NCI-H2227 treated with DMSO at 0.1 percent for 48 hours (cell line): Measurements from ENCODE around the gene BTBD16.

ENCODE experiments used
- DNase-seq: peaks from one replicate; lab custom pipeline; 2025; lab: John Stamatoyannopoulos, UW

Gene BTBD16

GRCh38 chr10:122271076-122271475 is at the start of gene BTBD16:
TSS of gene BTBD16 (plus strand) at chr10:122271296. CDS start at chr10:122275082, 3,786 bp downstream.
- no peak for DNase-seq

GRCh38 chr10:122221958-122222357 is 49.1 kb upstream of the BTBD16 start:
- DNase-seq: no peak

DNA sequence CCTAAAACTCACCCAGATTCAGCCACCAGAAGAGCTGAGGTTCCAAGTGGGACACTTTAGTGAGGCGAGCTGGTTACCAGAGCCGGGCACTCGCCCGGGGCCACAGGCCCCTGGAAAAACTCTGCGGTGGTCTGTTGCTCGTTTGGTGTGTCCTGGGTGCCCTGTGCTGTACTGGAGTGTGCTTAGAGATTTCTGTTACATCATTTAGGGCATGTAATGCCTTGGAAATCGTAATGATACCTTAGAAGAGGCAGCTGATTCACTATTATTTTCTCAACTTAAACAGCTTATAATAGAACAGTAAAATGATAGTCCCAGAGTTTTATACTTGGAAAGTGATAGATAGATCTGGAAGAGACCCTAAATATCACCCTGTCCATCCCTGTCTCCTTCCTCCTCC is 48.5 kb upstream of the BTBD16 start:
- no peak for DNase-seq

GRCh38 chr10:122224159-122224558 is 46.9 kb upstream of the BTBD16 start:
- DNase-seq: no peak

- no peak for DNase-seq
These were observed 45.8 kb upstream of the BTBD16 start for GRCh38 chr10:122225330-122225729.

DNA sequence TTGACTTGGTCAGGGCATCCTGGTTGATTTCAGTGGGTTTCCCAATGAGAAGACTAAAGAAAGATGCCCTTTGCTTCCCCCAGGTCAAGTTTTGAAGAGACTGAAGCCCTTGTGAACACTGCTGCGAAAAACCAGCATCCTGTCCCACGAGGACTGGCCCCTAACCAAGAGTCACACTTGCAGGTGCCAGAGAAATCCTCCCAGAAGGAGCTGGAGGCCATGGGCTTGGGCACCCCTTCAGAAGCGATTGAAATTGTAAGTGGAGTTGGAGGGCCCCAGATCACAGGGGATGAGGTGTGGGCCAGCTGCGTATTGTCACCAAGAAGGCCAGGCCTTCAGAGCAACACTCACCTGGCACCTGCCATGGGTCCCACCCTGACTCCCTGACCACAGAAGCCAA is 43.3 kb upstream of the BTBD16 start:
- DNase-seq: no peak

GRCh38 chr10:122229666-122230065 is 41.4 kb upstream of the BTBD16 start:
- no peak for DNase-seq

- no peak for DNase-seq
These were observed 40.9 kb upstream of the BTBD16 start for GRCh38 chr10:122230222-122230621.

DNA sequence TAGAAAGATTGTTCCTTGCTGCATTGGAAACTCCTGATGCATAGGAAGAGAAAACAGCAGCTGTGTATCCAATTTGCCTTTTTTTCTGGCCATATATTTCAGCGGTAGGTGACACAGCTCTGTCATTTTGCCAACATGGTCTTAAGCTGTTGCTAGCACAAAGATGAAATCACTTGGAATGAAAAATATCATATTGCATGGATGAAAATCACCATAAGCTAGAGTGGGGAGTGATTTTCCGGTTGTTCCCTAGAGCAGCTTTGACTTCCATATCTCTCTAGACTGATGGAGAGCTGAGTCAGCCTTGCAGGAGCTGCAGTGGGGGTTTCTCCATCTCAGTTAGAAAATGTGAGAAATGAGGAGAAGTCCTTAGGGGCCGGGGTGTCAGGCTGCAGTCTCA is 38.3 kb upstream of the BTBD16 start:
- no peak for DNase-seq

- no peak for DNase-seq
These were observed 37.2 kb upstream of the BTBD16 start for GRCh38 chr10:122233857-122234348.

DNA sequence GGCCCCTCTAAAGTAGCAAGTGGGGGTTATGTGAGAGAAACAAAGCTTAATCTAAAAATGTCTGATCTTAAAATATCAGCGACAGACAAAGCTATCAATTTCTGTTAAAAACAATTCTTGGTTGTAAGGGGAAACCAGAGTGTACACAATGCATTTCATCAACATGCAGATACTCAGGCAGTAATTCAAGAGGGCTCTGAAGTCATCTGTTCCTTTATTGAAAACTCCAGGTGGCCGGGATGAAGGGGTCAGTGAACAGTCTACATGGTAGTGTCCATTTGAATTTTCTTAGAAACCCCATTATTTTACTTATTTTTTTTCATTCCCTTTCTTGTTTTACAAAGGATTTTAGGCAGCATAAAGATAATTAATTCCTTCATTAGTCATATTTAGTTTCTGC is 36.7 kb upstream of the BTBD16 start:
- DNase-seq: no peak

DNA sequence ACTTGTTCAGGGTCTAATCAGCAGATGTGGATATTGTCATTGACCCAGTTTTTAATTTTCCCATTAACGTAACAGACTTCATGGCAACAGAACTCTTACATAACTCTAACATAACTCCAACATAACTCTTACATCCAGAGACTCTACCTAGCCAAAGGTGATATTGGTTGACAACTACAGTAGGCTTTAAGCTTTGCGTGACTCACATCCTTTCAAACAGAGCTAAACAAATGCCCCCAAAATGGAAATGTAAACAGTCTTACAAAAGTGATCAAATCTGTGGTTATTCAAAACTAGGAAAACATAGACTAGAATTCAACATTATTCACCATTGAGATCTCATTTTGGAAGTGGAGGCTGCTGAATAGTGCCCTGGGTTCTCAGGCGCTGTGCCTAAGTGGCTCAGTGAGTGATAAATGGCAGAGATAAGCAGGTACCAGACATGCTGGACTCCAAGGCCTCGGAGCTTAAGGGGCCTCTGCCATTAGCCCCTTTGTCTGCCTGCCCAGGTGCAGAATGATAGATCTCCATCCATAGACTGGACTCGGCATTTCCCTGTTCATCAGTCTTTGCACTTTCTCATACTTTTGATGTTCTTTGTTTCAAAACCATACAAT is 34.3 kb upstream of the BTBD16 start:
- no peak for DNase-seq

DNA sequence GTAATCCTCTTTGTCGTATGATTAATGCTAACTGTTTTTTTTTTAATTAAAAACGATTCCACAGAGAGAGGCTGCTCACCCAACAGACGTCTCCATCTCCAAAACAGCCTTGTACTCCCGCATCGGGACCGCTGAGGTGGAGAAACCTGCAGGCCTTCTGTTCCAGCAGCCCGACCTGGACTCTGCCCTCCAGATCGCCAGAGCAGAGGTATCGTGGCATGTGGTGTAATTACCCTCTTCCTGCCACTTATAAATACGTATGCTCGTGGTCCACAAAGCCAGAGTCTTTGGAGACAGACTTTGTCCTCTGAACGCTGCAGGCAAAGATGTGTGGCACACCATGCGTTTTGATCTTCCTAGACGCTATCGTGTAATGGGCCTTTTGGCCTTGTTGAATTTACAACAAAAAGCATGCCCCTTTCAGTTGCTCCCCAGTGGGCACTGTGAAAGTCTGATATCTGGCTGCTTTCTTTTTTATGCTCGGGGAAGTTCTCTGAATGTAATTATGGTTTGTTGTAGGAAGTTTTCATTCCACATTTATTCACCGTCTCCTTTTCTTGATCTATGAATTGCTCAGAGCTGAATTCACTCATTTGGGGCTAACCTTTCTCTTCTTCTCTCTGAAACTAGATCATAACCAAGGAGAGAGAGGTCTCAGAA is 33.6 kb upstream of the BTBD16 start:
- no peak for DNase-seq

- no peak for DNase-seq
These were observed 31.4 kb upstream of the BTBD16 start for GRCh38 chr10:122239578-122240257.

DNA sequence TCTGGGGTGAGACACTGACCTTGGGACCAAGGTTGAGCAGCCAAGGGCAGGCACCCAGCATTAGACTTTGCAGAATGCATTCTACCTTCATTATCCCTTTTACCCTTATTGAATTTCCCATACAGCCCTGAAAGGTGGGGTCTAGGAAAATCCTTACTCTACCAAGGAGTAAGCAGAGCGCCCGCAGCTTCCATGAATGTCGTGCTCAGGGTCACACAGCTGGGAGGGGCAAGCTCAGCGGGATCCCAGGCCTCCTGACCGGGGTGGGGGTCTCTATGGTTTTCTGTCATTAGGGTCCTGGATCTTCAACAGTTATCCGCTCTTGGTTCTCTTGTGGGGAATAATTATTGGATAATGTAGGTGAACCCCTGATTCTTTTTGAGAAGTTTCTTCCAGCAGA is 30.7 kb upstream of the BTBD16 start:
- DNase-seq: no peak

- no peak for DNase-seq
These were observed 29.3 kb upstream of the BTBD16 start for GRCh38 chr10:122241836-122242235.

DNA sequence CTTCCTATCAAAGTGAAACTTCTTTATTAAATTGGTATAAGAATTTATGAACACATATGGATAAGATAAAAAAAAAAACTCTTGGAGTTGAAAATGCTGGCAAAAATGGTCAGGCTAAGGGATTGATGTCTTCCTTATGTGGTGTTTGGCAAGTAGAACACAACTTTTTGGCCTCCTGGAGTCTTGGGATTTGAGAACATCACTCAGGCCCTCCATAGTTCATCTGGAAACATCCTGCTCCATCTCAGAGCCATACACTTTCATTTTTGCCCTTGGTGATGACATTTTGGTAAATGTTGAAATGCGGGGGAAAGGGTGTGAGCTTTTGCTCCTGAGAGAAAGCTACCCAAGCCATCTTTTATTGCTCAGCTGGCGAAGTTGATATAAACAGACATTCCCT is 27.5 kb upstream of the BTBD16 start:
- no peak for DNase-seq

GRCh38 chr10:122244001-122244975 is 26.8 kb upstream of the BTBD16 start:
- no peak for DNase-seq

- DNase-seq: no peak
These were observed 26.0 kb upstream of the BTBD16 start for GRCh38 chr10:122245136-122245535.

DNA sequence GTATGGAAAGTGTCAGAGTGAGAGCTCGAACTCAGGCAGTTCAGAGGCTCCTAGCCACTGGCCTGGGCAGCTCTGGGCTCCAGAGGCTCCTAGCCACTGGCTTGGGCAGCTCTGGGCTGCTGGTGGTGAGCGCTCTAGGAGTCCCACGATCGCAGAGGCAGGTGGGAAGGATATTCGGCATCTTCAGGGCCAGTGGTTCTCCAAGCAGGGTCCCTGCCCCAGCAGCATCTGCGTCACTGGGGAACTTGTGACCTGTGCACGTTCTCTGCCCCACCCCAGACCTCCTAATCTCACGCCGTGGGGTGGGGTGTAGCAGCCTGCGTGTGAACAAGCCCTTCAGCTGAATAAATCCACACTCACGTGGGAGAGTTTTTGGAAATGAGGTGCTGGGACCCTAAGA is 25.2 kb upstream of the BTBD16 start:
- no peak for DNase-seq

DNA sequence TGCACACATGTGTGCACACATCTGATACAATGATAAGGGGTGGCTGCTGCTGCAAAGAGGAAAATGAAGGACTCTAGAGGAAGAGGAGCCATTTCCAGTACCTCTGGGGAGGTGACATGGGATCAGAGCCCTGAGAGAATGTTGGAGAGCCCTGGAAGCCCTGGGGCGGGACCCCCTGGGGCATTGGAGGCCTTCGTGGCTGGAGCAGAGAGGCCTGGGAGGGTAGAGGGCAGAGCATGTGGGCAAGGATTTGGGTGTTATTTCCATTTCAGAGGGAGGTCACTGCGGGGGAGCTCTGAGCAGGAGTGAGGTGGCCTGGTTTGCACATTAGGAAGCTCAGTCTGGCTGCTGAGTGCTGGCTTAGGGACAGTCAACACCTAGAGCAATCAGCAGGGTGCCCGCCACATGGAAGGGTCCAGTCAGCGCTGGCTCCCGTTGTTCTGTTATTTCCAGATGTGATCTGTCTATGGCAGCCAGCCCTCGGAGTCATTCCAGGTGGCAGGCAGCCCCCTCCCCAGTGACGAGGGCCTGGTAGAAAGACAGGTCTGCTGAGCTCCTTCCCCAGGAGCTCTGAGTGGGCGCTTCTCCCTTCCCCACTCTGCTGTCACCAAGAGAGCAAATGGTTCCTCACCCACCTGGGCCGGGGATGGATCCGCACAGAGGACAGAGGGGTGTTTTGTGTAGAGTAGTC is 24.1 kb upstream of the BTBD16 start:
- no peak for DNase-seq
